ENCODE data around the gene DLAT.
A peak's percentile ranks its signal among the peaks of the same experiment; 100 is the strongest.
"Not testable (repeated sequence)": the region's sequence is repeated elsewhere in the genome, so short reads cannot be mapped to it uniquely, and the experiment has no call there.

Gene DLAT

GRCh38 chr11:112025707-112026106, 499 bp downstream of the DLAT start:
- no peak for TF ChIP-seq CTCF (IDR thresholded peaks at IDR 0.05; ENCODE audit: insufficient read depth, low read length, missing control alignments)
- CTCF ChIA-PET, result interaction anchor here (1.3 to 1.4 kb wide), 2 partner anchors 19 to 148 kb away, joined by 3 read pairs; no protein-coding TSS in a partner anchor
- POLR2A ChIA-PET, result no interaction called here
- H3K4me3 ChIP-seq (ENCODE audit: low read depth, low read length), result peak overlapping the region; percentile 92
- DNase-seq (ENCODE audit: low read depth, low spot score), result no peak

GRCh38 chr11:112026784-112027410, 1.7 kb downstream of the DLAT start:
- POLR2A ChIA-PET; CTCF ChIA-PET; H3K4me3 ChIP-seq (ENCODE audit: low read depth, low read length): not testable (repeated sequence)

GRCh38 chr11:112029460-112029859, 4.3 kb downstream of the DLAT start:
- H3K4me3 ChIP-seq (ENCODE audit: low read depth, low read length), result no peak overlapping the region
- ChIA-PET POLR2A (no interaction called here), CTCF (no interaction called here)
- DNase-seq (ENCODE audit: low read depth, low spot score), result no peak
- no peak for TF ChIP-seq CTCF (IDR thresholded peaks at IDR 0.05; ENCODE audit: insufficient read depth, low read length, missing control alignments)

More at GRCh38 chr11:112026784-112027410, 1.7 kb downstream of the DLAT start:
- not testable (repeated sequence) for DNase-seq (ENCODE audit: low read depth, low spot score)

GRCh38 chr11:112033902-112034301, 8.7 kb downstream of the DLAT start:
- CTCF ChIA-PET, result interaction anchor here (0.7 to 1.4 kb wide), 2 partner anchors 11 to 79 kb away, joined by 4 read pairs; no protein-coding TSS in a partner anchor
- POLR2A ChIA-PET, result no interaction called here
- no peak for DNase-seq (ENCODE audit: low read depth, low spot score)
- no peak overlapping the region for H3K4me3 ChIP-seq (ENCODE audit: low read depth, low read length)
- TF ChIP-seq CTCF (IDR thresholded peaks at IDR 0.05; ENCODE audit: insufficient read depth, low read length, missing control alignments), result no peak

- ChIA-PET POLR2A (no interaction called here), CTCF (no interaction called here)
- no peak for DNase-seq (ENCODE audit: low read depth, low spot score)
- no peak for TF ChIP-seq CTCF (IDR thresholded peaks at IDR 0.05; ENCODE audit: insufficient read depth, low read length, missing control alignments)
- H3K4me3 ChIP-seq (ENCODE audit: low read depth, low read length), result no peak overlapping the region
These were observed 12.3 kb downstream of the DLAT start for GRCh38 chr11:112037527-112037926.

GRCh38 chr11:112042161-112042960, 17.2 kb downstream of the DLAT start:
- no peak overlapping the region for H3K4me3 ChIP-seq (ENCODE audit: low read depth, low read length)
- CTCF ChIA-PET, result interaction anchor here (1.0 to 1.6 kb wide), 2 partner anchors 10 to 238 kb away, joined by 3 read pairs; no protein-coding TSS in a partner anchor
- no peak for TF ChIP-seq CTCF (IDR thresholded peaks at IDR 0.05; ENCODE audit: insufficient read depth, low read length, missing control alignments)
- DNase-seq (ENCODE audit: low read depth, low spot score), result no peak
- POLR2A ChIA-PET, result no interaction called here

Measured in AG04449 (cell line).